Left lung (tissue), 10 donors: Measurements from ENCODE around the gene TNS3. TPM values are rescaled to one million over a fixed set of nuclear protein-coding genes. Genes with fewer than 3 reads are reported as not detected.

Source experiments
- ATAC-seq: fragments of 200-7000 bp; cut with Tn5 transposase; one replicate; pipeline ENCODE4 v1.9.1; 2020; ENCODE audit warnings: moderate library complexity
- DNase-seq, 4 donors: peaks; one replicate each; pipeline ENCODE4 v3.0.0-alpha.2; 2013 to 2020
- H3K27ac ChIP-seq, 2 donors: fragments of 200-600 bp; sonication (generic) in 1 of 2; one replicate each; pipeline versions ENCODE4 v1.5.0 to v1.8.0; 2020 to 2021
- H3K27me3 ChIP-seq, 2 donors: fragments of 200-600 bp; sonication (generic) in 1 of 2; one replicate each; pipeline versions ENCODE4 v1.5.0 to v1.8.0; 2020 to 2021
- H3K36me3 ChIP-seq, 2 donors: fragments of 200-600 bp; sonication (generic) in 1 of 2; one replicate each; pipeline versions ENCODE4 v1.5.0 to v1.8.0; 2020 to 2021
- H3K4me1 ChIP-seq, 2 donors: fragments of 200-600 bp; one replicate each; pipeline ENCODE4 v1.8.0; 2021
- H3K4me3 ChIP-seq, 2 donors: fragments of 200-600 bp; sonication (generic) in 1 of 2; one replicate each; pipeline versions ENCODE4 v1.5.0 to v1.8.0; 2020 to 2021; ENCODE audit warnings: mild to moderate bottlenecking in 1 of 2
- H3K9me3 ChIP-seq, 2 donors: fragments of 200-600 bp; sonication (generic) in 1 of 2; one replicate each; pipeline versions ENCODE4 v1.5.0 to v1.8.0; 2020 to 2021
- CTCF ChIP-seq, 2 donors: fragments of 200-600 bp; sonication (generic) in 1 of 2; IDR thresholded peaks; one replicate each; pipeline versions ENCODE4 v1.5.0 to v1.8.0; 2021; ENCODE audit warnings: antibody characterized with exemption in 2 of 2
- intact Hi-C, 2 donors: fragments of 100-400 bp; cut with DNase I; formaldehyde crosslinking; loops; one replicate each; pipeline versions ENCODE4 v1.11.2 to v1.14.2; 2022
- polyA plus RNA-seq, 6 donors: library from polyadenylated mRNA; unstranded; fragments of 120-200 nt; gene quantifications; one replicate each; pipeline ENCODE4 v1.2.1, GENCODE V29; 2013; ENCODE audit not compliant: insufficient read length in 6 of 6
- total RNA-seq, 2 donors: library from RNA; stranded (reverse); fragmentation: NEBNext Ultra II Directional; extraction: Animal tissue kit (Norgen Biotek cat#: 25700); gene quantifications; one replicate each; pipeline ENCODE4 v1.2.1, GENCODE V29; 2021
- donor health status: DM: no; HTN: yes; CAD: no.
- donor health status: DM: no; HTN: no; CAD: no.

Gene TNS3
- total and polyA plus RNA-seq, 8 donors, result 86.3 to 151 (median 97.8) TPM

- intact Hi-C loops, result no loop called here
- no peak overlapping the region for H3K27ac ChIP-seq
- no peak for ATAC-seq
- H3K4me3 ChIP-seq, result no peak overlapping the region
- TF ChIP-seq CTCF (IDR thresholded peaks at IDR 0.05), result no peak
- H3K27me3 ChIP-seq, result no peaks in the 10 kb centered on the region
- peaks cover 0 to 8% of the 10 kb centered on the region in 2 donors for H3K4me1 ChIP-seq
- no peaks in the 10 kb centered on the region for H3K9me3 ChIP-seq
- peaks cover 0 to 60% of the 10 kb centered on the region in 2 donors for H3K36me3 ChIP-seq
- no peak for DNase-seq
Measured at GRCh38 chr7:47367369-47367768, 214.5 kb downstream of the TNS3 start.

- H3K27me3 ChIP-seq, result no peaks in the 10 kb centered on the region
- DNase-seq (no peak), ATAC-seq (no peak)
- peaks cover 0 to 5% of the 10 kb centered on the region in 2 donors for H3K4me1 ChIP-seq
- no peak overlapping the region for H3K4me3 ChIP-seq
- H3K36me3 ChIP-seq, result peaks cover 0 to 60% of the 10 kb centered on the region in 2 donors
- intact Hi-C loops, result no loop called here
- H3K9me3 ChIP-seq, result no peaks in the 10 kb centered on the region
- TF ChIP-seq CTCF (IDR thresholded peaks at IDR 0.05), result no peak
- no peak overlapping the region for H3K27ac ChIP-seq
Measured at GRCh38 chr7:47366960-47367359, 215.0 kb downstream of the TNS3 start.

GRCh38 chr7:47366211-47366610 lies 215.7 kb downstream of the TNS3 start:
- H3K27me3 ChIP-seq, result no peaks in the 10 kb centered on the region
- no peak for DNase-seq
- no peak overlapping the region for H3K27ac ChIP-seq
- no peak overlapping the region for H3K4me3 ChIP-seq
- H3K36me3 ChIP-seq, result peaks cover 0 to 60% of the 10 kb centered on the region in 2 donors
- H3K4me1 ChIP-seq, result peaks cover 0 to 7% of the 10 kb centered on the region in 2 donors
- intact Hi-C loops, result no loop called here
- no peak for ATAC-seq
- TF ChIP-seq CTCF (IDR thresholded peaks at IDR 0.05), result no peak
- no peaks in the 10 kb centered on the region for H3K9me3 ChIP-seq

GRCh38 chr7:47362984-47363383 lies 218.9 kb downstream of the TNS3 start:
- TF ChIP-seq CTCF (IDR thresholded peaks at IDR 0.05), result no peak
- H3K27ac ChIP-seq, result no peak overlapping the region
- no peak overlapping the region for H3K4me3 ChIP-seq
- intact Hi-C loops, result no loop called here
- no peaks in the 10 kb centered on the region for H3K27me3 ChIP-seq
- H3K9me3 ChIP-seq, result no peaks in the 10 kb centered on the region
- peaks cover 0 to 9% of the 10 kb centered on the region in 2 donors for H3K4me1 ChIP-seq
- ATAC-seq, result no peak
- no peak for DNase-seq
- peaks cover 0 to 39% of the 10 kb centered on the region in 2 donors for H3K36me3 ChIP-seq

- Histone ChIP-seq H3K36me3 (peaks cover 0 to 27% of the 10 kb centered on the region in 2 donors), H3K27me3 (no peaks in the 10 kb centered on the region), H3K27ac (no peak overlapping the region), H3K9me3 (no peaks in the 10 kb centered on the region), H3K4me1 (peaks cover 0 to 9% of the 10 kb centered on the region in 2 donors), H3K4me3 (no peak overlapping the region)
- no peak for TF ChIP-seq CTCF (IDR thresholded peaks at IDR 0.05)
- intact Hi-C loops, result no loop called here
- peak in 1 of 4 donors; percentile 22 for DNase-seq
- ATAC-seq, result peak; percentile 65
Measured at GRCh38 chr7:47361746-47362215, 220.1 kb downstream of the TNS3 start.
